GM06990 (cell line): ENCODE data around the gene TLE4.

Experiments
- DNase-seq: peaks from one replicate; pipeline ENCODE4 v3.0.0-alpha.2; 2011; ENCODE audit not compliant: insufficient read length; ENCODE audit errors: extremely low read depth
- H3K27me3 ChIP-seq: replicated peaks from 2 replicates; pipeline ENCODE4 v1.6.0; 2011; ENCODE audit warnings: low read length; ENCODE audit not compliant: control insufficient read depth, insufficient read depth
- H3K36me3 ChIP-seq: 2 replicates; pipeline ENCODE4 v1.5.1; 2011; ENCODE audit warnings: low read length; ENCODE audit not compliant: control insufficient read depth, insufficient read depth
- H3K4me3 ChIP-seq: replicated peaks from 2 replicates; pipeline ENCODE4 v1.5.1; 2011; ENCODE audit warnings: low read depth, mild to moderate bottlenecking, control low read depth, low read length
- TF ChIP-seq, protein P1 (sequence below): IDR thresholded peaks from 2 replicates; pipeline ENCODE4 v1.5.1; 2011; ENCODE audit warnings: low read length, control low read depth, mild to moderate bottlenecking, inconsistent platforms; ENCODE audit not compliant: insufficient read depth, poor library complexity, severe bottlenecking

TLE4 gene

DNA sequence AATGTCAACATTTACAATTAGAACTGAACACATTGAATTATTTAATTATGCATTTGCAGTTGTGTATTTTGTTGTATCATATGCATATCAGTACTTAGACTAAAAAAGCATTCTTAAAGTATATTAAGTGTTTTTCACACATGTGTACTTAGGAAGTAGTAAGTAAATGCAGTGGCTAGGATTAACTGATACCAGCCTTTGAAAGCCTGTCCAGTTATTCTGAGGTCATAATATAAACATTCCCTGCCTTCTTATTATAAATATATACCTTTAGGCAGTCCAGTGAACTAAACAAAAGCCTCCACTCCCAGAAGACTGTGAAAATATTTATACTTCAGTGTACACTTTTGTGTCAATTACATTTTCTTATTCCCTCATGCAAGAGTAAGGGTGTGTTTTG, 83.8 kb downstream of the TLE4 start:
- Histone ChIP-seq H3K27me3 (no peaks in the 10 kb centered on the region), H3K4me3 (no peak overlapping the region), H3K36me3 (peaks cover 3% of the 10 kb centered on the region)
- no peak for DNase-seq
- TF ChIP-seq, protein P1, sequence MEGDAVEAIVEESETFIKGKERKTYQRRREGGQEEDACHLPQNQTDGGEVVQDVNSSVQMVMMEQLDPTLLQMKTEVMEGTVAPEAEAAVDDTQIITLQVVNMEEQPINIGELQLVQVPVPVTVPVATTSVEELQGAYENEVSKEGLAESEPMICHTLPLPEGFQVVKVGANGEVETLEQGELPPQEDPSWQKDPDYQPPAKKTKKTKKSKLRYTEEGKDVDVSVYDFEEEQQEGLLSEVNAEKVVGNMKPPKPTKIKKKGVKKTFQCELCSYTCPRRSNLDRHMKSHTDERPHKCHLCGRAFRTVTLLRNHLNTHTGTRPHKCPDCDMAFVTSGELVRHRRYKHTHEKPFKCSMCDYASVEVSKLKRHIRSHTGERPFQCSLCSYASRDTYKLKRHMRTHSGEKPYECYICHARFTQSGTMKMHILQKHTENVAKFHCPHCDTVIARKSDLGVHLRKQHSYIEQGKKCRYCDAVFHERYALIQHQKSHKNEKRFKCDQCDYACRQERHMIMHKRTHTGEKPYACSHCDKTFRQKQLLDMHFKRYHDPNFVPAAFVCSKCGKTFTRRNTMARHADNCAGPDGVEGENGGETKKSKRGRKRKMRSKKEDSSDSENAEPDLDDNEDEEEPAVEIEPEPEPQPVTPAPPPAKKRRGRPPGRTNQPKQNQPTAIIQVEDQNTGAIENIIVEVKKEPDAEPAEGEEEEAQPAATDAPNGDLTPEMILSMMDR, result no peak

DNA sequence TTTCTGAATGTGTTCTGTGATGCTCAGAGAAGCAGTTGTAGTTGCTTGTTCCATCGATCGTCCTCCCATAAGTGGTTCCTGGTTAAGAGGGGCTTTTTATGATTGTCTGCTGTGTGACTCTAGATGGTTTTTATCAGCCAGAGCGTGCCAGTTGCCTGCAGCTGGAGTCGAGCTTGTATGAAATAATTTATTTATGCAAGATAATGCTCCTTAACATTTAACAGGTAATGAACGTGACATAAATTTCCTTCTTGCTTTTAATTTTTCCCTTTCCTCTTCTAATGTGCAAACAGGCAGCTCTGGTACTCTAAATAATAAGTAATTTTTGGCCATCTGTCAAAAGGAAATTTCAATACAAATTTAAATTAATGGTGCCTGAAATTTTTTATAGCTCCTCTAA, 84.4 kb downstream of the TLE4 start:
- TF ChIP-seq, protein P1, result no peak
- no peak overlapping the region for H3K4me3 ChIP-seq

DNA sequence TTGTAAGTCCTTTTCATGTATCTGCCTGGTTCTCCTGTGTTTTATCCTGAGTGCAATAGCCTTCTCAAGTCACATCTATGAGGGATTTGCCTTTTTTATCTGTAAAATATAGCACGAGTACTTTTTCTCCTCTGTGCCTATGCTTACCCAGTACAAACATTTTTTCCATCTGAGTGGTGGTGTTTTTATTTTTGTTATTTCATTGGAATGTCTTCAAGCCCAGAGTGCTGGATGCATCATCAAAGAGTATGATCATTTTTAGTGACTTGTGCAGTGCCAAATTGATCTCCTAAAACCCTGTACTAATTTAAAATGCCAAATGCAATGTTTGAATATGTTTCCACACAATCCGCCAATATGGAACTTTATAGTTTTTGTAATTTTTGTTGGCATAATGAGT, 86.1 kb downstream of the TLE4 start:
- TF ChIP-seq, protein P1, result no peak
- Histone ChIP-seq H3K36me3 (peaks cover 3% of the 10 kb centered on the region), H3K4me3 (no peak overlapping the region), H3K27me3 (no peaks in the 10 kb centered on the region)
- no peak for DNase-seq

More for the DNA sequence above, 84.4 kb downstream of the TLE4 start:
- DNase-seq, result no peak
- Histone ChIP-seq H3K36me3 (peaks cover 3% of the 10 kb centered on the region), H3K27me3 (no peaks in the 10 kb centered on the region)

DNA sequence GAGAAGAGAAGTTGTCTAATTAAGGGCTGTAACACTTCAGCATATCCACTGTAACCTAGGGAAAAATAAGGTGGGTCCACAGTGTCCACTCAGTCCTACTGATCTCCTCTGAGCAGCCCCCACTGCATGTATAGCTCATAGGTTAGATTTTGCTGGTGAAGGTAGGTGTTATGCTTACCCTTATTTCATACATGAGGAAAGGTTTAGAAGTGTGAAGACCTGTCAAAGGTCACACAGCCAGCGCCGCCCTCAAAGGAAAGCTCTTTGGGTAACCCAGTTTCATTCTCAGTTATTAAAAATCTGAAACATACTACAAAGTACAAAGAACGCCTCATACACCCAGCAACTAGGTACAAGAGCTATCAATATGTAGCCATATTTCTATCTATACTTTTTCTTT, 87.2 kb downstream of the TLE4 start:
- Histone ChIP-seq H3K4me3 (no peak overlapping the region), H3K27me3 (no peaks in the 10 kb centered on the region), H3K36me3 (peaks cover 3% of the 10 kb centered on the region)
- no peak for DNase-seq
- TF ChIP-seq, protein P1, result no peak

DNA sequence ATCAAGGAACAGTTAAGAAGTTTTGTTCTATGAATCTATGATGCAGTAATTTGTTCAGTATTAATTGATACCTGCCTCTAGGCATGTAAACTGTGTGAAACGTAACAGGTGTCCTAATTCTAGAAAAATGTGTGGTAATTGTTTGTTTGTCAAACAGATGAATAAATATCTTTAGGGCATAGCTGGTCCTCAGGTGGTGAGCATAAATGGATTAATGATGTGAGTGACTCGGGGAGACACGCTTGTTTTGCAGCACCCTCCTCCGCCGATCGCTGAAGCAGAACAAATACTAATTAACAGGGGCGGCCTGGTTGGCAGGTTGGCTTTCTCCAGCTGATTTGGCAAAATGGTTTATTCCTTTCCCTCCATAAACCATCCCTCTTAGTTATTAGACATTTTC, 88.8 kb downstream of the TLE4 start:
- H3K4me3 ChIP-seq, result no peak overlapping the region
- H3K27me3 ChIP-seq, result no peaks in the 10 kb centered on the region
- TF ChIP-seq, protein P1, result no peak
- H3K36me3 ChIP-seq, result peaks cover 3% of the 10 kb centered on the region
- DNase-seq, result no peak

DNA sequence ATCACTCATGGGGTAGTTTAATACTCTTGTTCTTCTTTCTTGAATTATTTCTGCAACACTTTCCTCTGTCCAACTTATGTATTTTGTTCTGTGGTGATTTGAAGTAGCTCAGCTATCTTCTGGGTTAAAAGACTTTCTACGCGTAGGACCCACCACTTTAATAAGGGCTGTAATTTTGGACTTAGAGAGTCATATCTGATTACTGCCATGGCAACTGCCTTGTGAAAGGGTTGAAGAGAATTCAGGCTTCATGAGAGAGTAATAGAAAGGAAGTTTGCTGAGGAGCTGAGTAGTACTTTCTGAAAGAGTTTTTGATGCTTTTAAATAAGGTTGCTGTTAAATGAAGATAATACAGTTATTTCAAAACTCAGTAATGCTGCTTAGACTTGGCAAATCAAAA, 89.5 kb downstream of the TLE4 start:
- DNase-seq, result no peak
- peaks cover 3% of the 10 kb centered on the region for H3K36me3 ChIP-seq
- no peaks in the 10 kb centered on the region for H3K27me3 ChIP-seq
- H3K4me3 ChIP-seq, result no peak overlapping the region
- TF ChIP-seq, protein P1, result no peak
